ENCODE measurements around the gene THRB. TPM values are rescaled to one million over a fixed set of nuclear protein-coding genes. Genes with fewer than 3 reads are reported as not detected.
A peak's percentile ranks its signal among the peaks of the same experiment; 100 is the strongest.

The THRB gene
- total and polyA plus RNA-seq, 12 donors = 3.8 to 32.8 (median 26.0) TPM

DNA sequence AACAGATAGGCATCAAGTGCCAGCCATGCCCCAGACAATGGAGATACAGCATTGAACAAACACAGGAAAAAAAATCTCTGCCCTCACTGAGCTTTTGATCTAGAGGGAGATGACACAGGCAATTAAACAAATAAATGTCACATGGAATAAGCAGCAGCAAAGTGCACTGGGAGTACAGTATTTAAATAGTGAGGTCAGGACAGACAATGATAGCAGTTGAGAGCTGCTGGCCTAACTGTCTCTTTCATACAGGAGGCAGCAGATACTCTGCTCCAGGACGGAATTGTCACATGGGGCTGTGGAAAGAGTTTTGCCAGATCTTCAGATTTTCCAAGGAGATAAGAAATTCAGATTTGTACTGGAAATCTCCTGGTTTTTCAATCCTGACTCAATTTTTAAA lies 241.3 kb downstream of the THRB start:
- Histone ChIP-seq H3K27me3 (no peaks in the 10 kb centered on the region), H3K27ac (no peak overlapping the region), H3K4me3 (no peak overlapping the region), H3K4me1 (peaks cover 0 to 10% (median 7%) of the 10 kb centered on the region in 9 donors), H3K36me3 (no peaks in the 10 kb centered on the region), H3K9me3 (no peaks in the 10 kb centered on the region)
- intact Hi-C loops (cut with DNase I) = no loop called here
- WGBS, 2 donors = 44 to 54% methylated on average over 1 of the region's 1 CpG
- DNase-seq (no peak), ATAC-seq (peak in 3 of 8 donors; percentile 61 to 77 (median 73))
- TF ChIP-seq, protein P1, sequence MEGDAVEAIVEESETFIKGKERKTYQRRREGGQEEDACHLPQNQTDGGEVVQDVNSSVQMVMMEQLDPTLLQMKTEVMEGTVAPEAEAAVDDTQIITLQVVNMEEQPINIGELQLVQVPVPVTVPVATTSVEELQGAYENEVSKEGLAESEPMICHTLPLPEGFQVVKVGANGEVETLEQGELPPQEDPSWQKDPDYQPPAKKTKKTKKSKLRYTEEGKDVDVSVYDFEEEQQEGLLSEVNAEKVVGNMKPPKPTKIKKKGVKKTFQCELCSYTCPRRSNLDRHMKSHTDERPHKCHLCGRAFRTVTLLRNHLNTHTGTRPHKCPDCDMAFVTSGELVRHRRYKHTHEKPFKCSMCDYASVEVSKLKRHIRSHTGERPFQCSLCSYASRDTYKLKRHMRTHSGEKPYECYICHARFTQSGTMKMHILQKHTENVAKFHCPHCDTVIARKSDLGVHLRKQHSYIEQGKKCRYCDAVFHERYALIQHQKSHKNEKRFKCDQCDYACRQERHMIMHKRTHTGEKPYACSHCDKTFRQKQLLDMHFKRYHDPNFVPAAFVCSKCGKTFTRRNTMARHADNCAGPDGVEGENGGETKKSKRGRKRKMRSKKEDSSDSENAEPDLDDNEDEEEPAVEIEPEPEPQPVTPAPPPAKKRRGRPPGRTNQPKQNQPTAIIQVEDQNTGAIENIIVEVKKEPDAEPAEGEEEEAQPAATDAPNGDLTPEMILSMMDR (IDR thresholded peaks at IDR 0.05) = no peak

DNA sequence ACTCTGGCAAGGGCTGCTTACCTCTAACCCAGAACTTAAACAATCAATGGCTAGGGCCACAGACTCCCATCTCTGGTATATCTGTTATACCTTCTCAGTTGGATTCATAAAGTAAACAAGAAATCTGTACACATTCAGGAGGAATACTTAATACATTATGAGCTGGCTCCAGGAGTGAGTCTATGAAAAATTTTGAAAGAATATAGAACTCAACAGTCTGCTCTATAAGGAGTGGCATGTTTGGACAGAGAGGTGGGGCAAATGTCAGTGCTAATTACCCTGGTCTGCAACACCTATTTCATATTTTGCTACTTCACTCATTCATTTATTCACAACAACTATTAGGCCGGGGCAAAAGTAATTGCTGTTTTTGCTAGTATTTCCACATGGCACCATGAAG lies 245.1 kb downstream of the THRB start:
- no peak overlapping the region for H3K27ac ChIP-seq

DNA sequence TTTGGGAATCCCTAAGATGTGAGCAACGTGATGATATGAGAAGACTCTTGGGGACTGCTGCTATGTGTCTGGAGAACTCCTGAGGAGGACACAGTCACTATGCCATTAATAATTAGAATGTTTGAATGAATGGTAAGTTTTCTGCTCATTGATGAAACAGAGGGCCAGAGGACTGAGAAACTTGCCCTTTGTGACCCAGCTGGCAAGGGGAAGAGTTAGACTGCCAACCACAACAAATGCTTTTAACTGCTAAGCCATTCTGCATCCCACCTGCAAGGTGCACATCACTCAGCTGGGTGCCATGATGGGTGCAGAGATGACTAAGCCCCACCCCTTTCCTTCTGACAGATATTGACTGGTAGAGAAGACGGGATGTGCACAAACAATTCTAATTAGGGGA lies 249.6 kb downstream of the THRB start:
- intact Hi-C loops (cut with DNase I) = no loop called here
- no peak for DNase-seq
- H3K4me3 ChIP-seq = no peak overlapping the region
- no peak overlapping the region for H3K27ac ChIP-seq
- H3K9me3 ChIP-seq = no peaks in the 10 kb centered on the region
- TF ChIP-seq, protein P1 (IDR thresholded peaks at IDR 0.05) = no peak
- no peaks in the 10 kb centered on the region for H3K36me3 ChIP-seq
- H3K27me3 ChIP-seq = no peaks in the 10 kb centered on the region
- WGBS, 2 donors = 79 to 85% methylated on average over 2 of the region's 2 CpGs
- ATAC-seq = no peak
- H3K4me1 ChIP-seq = peaks cover 0 to 19% (median 13%) of the 10 kb centered on the region in 9 donors

More for the DNA sequence above, 245.1 kb downstream of the THRB start:
- DNase-seq (no peak), ATAC-seq (no peak)
- Histone ChIP-seq H3K4me3 (no peak overlapping the region), H3K27me3 (no peaks in the 10 kb centered on the region), H3K4me1 (peaks cover 0 to 4% (median 0%) of the 10 kb centered on the region in 9 donors), H3K9me3 (no peaks in the 10 kb centered on the region), H3K36me3 (no peaks in the 10 kb centered on the region)
- TF ChIP-seq, protein P1 (IDR thresholded peaks at IDR 0.05) = no peak
- intact Hi-C loops (cut with DNase I) = no loop called here
- WGBS, 2 donors = 95 to 97% methylated on average over 1 of the region's 1 CpG

DNA sequence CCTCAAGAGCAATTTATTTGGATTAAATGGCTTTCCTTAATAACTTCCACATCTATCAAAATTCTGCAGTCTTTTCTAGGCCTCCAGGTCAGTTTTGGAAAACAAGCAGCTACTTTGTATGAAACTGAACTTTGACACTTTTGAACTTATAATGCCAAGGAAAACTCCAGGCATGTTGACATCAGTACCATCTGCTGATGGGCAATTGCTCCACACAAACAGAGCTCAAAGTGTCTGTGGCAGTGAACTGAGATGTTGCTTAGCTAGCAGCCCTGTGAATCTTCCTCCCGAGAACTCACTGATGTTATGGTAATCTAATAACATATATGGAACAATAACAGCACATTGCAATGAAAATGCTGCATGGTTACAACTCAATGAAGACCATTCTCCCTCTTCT lies 250.2 kb downstream of the THRB start:
- intact Hi-C loops (cut with DNase I) = loop anchor here in 1 of 10 donors (5.0 kb wide), 1 partner anchor 57 kb away; no protein-coding TSS in a partner anchor
- ATAC-seq = no peak
- DNase-seq = no peak

More for the DNA sequence above, 250.2 kb downstream of the THRB start:
- peaks cover 0 to 19% (median 13%) of the 10 kb centered on the region in 9 donors for H3K4me1 ChIP-seq
- H3K27me3 ChIP-seq = no peaks in the 10 kb centered on the region
- H3K4me3 ChIP-seq = no peak overlapping the region
- H3K36me3 ChIP-seq = no peaks in the 10 kb centered on the region
- no peaks in the 10 kb centered on the region for H3K9me3 ChIP-seq
- no peak overlapping the region for H3K27ac ChIP-seq
- 95 to 100% methylated on average over 1 of the region's 1 CpG for WGBS, 2 donors
- TF ChIP-seq, protein P1 (IDR thresholded peaks at IDR 0.05) = no peak
